Retina (tissue), 1 donor: Measurements from ENCODE around the gene AGR2.
A peak's percentile ranks its signal among the peaks of the same experiment; 100 is the strongest.
"Not testable (repeated sequence)": the region's sequence is repeated elsewhere in the genome, so short reads cannot be mapped to it uniquely, and the experiment has no call there.

ENCODE experiments used
- DNase-seq: peaks from one replicate; pipeline ENCODE4 v3.0.0-alpha.2; 2016

Gene AGR2

DNA sequence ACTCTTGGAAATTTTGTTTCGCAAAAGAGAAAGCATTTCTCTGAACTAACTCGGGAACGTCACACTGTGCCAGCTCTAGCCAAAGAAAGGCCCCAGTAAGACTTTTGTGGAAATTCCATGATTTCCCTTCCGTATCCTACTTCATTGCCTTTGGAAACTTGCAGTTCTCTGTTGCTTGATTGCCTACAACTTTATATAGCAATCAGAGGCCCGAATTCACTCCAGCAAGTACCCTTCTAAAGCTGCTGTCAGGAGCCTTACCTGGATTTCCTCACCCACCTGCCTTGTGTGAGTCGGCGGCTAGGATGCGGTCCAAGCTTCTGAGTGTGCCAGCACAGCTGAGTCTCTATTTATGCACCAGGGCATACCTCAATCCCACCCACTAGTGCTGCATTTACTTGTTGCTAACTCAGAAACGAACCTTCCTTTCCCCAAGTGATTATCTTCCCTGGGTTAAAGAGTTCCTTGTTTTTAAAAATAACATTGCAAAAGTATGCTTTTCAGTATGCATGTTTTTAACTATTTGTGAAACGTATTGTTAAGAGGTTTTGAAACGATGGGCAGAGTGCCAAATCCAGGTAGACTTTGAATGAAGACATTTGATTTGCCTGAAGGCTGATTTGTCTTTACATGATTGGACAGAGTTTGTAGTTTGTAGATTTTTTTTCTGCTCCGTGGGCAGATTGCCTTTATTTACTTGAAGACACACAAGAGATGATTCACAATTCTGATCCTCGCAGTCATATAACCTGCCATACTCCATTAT is at the start of gene AGR2:
Gene AGR2 (minus strand): TSS at position 326 of the 766 bp plus-strand sequence. CDS start 3,203 bp downstream, outside the sequence.
- DNase-seq: no peak

GRCh38 chr7:16853189-16853588 is 48.4 kb upstream of the AGR2 start:
- DNase-seq: not testable (repeated sequence)

GRCh38 chr7:16851829-16852228 is 47.0 kb upstream of the AGR2 start:
- DNase-seq: no peak

DNA sequence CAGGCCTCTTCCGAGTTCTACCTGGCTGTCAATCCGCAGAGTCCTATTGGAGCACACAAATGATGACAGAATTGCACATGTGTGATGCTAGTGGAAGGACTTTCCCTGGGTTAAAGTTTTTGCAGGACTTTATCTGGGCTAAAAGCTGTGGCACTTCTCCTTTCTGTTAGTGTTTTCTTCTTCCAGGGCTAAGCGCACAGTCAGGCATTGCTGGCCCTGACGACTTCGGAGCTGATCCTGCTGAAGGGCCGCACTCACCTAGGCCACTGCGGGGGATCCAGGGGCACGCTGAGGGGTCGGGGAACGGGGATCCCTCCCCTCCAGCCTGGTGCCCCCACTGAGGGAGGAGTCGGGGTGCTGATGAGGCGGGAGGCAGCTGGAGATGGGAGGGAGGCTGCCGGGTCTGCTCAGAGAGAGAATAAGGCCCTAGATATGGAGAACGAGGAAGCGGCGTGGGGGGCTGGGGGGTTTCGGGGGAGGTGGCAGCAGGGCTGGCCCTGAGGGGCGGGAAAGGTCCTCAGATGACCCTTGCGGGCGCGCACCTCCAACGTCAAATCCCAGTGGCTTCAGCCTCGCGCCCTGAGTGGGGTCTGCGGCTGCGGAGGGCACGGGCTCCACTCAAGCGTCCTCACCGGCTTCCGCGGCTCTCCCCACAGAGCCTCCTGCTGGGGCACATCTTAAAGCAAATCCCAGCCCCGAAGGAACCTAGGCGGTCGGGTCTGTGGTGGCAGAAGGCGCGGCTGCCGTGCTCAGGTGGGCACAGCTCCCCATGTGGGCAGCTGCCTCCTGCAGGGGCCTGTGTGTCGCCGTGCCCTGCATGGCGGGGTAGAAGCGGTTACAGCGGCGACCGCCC is 46.0 kb upstream of the AGR2 start:
- peak; percentile 24 for DNase-seq

- no peak for DNase-seq
Observed at GRCh38 chr7:16849296-16850148, 44.7 kb upstream of the AGR2 start.

- no peak for DNase-seq
Observed at GRCh38 chr7:16847381-16847860, 42.6 kb upstream of the AGR2 start.

- DNase-seq: no peak
Observed at GRCh38 chr7:16846601-16847165, 41.9 kb upstream of the AGR2 start.

DNA sequence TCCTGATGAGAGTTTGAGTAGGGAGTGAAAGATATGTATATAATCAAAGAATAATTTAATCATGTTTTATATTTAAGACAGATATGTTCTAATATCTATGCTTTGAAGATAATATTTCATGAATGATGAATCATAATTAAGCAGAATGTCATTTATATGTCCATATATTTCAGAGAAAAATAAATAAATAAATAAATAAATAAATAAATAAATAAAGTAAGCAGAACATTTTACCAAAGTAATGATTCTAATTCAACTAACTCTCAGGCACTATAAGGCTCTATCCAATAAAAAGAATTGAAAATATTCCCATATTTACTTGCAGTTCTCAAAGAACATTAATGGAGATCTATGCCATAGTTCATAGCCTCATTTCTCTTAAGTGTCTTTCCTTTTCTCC is 40.9 kb upstream of the AGR2 start:
- DNase-seq: no peak

- DNase-seq: no peak
Observed at GRCh38 chr7:16841681-16842080, 36.9 kb upstream of the AGR2 start.

DNA sequence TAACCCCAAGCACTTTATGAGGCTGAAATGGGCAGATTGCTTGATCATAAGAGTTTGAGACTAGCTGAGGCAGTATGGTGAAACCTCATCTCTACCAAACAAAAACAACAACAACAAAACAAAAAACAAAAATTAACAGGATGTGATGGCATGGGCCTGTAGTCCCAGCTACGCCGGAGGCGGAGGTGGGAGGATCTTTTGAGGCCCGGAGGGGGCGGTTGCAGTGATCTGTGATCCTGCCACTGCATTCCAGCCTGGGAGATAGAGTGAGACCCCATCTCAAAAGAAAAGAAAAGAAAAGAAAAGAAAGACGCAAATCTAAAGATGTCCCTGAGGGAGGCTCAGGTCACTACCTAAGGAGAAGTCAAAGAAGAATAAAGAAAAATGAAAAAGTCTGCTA is 35.3 kb upstream of the AGR2 start:
- DNase-seq: no peak

GRCh38 chr7:16839646-16840045 is 34.8 kb upstream of the AGR2 start:
- DNase-seq: no peak

DNA sequence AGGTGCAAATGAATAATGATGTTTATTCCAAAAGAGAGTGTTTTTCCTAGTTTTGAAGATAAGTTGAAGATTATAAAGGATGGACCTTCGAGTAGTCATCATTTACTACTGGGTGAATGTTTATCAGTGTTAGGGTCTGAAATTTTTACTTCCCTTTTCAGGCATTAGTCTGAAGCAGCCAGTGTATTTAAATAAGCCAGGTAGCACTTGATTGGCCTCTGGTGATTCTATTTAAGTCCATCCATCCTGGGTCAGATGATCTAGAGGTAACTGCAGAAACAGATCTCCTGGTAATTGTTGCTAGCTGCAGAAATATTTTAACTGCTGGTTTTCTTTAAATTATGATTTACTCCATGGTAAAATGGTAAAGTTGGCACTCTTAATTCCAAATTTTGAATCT is 34.1 kb upstream of the AGR2 start:
- DNase-seq: no peak

DNA sequence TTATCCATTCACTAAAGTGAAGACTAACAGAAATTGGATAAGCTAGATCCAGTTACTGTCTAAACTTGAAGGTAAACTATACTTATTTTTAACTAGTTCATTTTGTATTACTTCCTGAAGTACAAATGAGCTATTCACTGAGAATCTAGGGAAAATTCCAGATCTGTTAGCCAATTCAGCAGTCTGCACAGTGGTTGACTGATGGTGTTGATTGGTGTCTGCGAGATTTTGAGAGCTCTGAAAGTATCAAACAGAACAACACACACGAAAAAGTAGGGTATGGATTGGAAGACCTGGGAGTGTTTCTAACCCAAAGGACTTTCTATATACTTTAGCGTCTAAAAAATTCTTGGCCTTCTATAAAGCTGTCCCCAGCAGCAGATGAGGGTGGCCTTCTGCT is 33.6 kb upstream of the AGR2 start:
- DNase-seq: no peak

DNA sequence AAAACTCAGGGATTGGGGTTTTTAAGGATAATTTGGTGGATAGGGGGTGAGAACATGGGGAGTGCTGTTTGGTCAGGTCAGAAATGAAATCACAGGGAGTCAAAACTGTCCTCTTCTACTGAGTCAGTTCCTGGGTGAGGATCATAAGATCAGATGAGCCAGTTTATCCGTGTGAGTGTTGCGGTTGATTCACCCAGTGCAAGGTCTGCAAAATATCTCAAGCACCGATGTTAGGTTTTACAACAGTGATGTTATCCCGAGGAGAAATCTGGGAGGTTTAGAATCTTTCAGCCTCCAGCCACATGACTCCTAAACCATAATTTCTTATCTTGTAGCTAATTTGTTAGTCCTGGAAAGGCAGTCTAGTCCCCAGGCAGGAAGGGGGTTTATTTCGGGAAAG is 31.7 kb upstream of the AGR2 start:
- DNase-seq: no peak

DNA sequence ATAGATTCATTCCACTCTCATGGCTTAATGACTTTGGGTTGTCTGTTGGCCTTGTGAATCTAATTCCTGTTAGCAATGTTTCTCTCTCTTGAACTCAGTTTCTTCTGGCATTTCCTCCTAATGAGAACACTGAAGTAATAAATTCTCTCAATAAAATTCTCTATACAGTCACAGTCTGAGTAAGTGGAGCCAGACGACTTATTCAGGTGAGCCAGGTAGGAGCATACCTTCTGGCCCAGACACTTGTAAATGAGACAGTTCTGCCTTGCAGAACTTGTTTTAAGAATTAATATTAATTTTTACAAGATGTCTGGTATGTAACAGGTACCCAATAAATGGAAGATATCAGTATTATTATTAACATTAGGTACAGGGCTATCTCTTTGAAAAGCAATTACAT is 28.6 kb upstream of the AGR2 start:
- DNase-seq: no peak

DNA sequence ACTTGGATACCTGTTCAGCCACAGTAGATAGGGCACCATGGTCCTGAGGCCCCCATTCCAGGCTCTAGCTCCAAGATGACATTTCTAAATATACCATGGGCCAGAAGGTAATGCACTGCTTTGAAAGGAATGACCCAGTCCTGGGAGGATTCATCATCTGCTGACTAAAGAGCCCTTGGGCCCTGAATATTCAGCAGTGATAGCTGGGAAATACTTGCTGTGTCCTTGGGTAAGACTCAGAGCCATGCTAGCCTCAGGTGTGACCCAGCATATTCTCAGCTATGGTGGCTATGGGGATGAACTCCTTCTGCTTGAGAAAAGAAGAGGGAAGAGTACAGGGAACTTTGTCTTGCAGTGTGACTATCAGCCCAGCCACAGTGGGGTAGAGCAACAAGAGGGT is 21.3 kb upstream of the AGR2 start:
- no peak for DNase-seq

- no peak for DNase-seq
Observed at GRCh38 chr7:16822029-16822428, 17.2 kb upstream of the AGR2 start.

DNA sequence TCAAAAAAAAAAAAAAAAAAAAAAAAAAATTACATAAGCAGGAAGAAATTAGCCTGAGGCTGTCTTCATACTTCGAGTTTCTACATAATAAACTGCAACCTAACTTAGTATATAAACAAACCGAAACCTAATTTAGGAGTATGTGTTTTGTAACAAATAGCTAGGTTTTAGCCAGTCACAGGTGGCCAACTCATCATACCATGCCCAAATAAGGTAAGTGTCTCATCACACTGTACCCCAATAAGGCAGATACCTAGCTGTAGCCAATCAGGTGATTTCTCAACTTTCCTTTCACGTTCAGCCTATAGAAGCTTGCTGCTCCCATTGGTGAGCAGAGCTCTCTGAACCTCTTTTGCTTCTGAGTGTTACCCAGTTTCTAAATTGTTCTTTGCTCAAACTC is 13.9 kb upstream of the AGR2 start:
- no peak for DNase-seq

DNA sequence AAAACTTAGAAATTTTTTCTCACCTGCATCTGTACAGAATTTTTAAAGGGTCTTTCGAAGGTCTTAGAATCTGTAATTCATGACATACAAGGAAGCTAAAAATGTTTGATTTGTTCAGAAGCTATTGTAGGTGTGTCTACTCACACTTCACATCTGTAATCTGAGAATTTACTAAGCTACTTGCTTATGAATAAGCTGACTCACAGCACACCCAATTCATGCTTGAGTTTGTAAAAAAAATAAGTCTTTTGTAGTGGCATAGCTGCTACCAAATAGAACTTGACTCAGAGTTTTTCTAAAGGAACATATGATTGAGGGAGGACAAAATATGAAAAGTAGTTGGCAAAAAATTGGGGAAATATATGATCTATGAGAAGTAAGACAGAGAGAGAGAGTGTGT is 12.7 kb upstream of the AGR2 start:
- DNase-seq: no peak

DNA sequence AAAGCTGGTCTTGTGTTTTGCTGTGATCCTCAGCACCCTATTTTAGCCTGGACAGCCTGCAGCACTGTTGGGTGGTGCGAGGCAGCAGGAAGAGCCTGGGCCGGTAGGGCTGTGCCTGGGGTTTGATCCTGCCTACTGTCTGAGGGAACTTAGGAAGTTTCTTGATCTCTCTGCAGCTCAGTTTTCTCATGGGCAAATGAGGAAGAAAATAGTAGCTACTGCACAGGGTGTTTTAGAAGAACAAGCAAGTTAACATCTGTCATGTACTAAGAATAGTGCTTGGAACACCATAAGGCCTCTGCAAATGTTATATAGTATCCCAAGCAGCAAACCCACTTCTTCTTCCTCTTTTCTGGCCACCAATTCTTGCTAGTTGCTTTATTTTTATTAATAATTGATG is 12.0 kb upstream of the AGR2 start:
- DNase-seq: no peak

GRCh38 chr7:16815001-16815400 is 10.2 kb upstream of the AGR2 start:
- DNase-seq: no peak

- DNase-seq: no peak
Observed at GRCh38 chr7:16813232-16813616, 8.4 kb upstream of the AGR2 start.
